Gastrocnemius medialis (tissue), 4 donors: Measurements from ENCODE around the gene LONP2. TPM values are rescaled to one million over a fixed set of nuclear protein-coding genes. Genes with fewer than 3 reads are reported as not detected.

ENCODE experiments used
- ATAC-seq, 2 donors: fragments of 150-250 bp; one replicate each; pipeline ENCODE4 v1.9.1; 2016
- DNase-seq, 2 donors: peaks; one replicate each; pipeline ENCODE4 v3.0.0-alpha.2; 2019
- H3K27ac ChIP-seq, 4 donors: fragments of 200-600 bp; sonication (generic); 1 replicate in 1 of 4; 2 replicates in 3 of 4; pipeline ENCODE4 v1.5.1; 2016 to 2018; ENCODE audit warnings: mild to moderate bottlenecking in 2 of 4, moderate library complexity in 1 of 4
- H3K27me3 ChIP-seq, 3 donors: fragments of 200-600 bp; sonication (generic) in 2 of 3; 1 replicate in 1 of 3; 2 replicates in 2 of 3; pipeline versions ENCODE4 v1.5.1 to v1.6.0; 2016 to 2019; ENCODE audit warnings: mild to moderate bottlenecking in 1 of 3, moderate library complexity in 1 of 3
- H3K36me3 ChIP-seq, 2 donors: fragments of 200-600 bp; sonication (generic) in 1 of 2; one replicate each; pipeline ENCODE4 v1.5.1; 2017 to 2018
- H3K4me1 ChIP-seq, 2 donors: fragments of 200-600 bp; sonication (generic) in 1 of 2; one replicate each; pipeline ENCODE4 v1.5.1; 2016 to 2017; ENCODE audit warnings: mild to moderate bottlenecking in 2 of 2
- H3K4me3 ChIP-seq, 4 donors: fragments of 200-600 bp; sonication (generic) in 3 of 4; 1 replicate in 1 of 4; 2 replicates in 3 of 4; pipeline ENCODE4 v1.5.1; 2016 to 2019; ENCODE audit warnings: mild to moderate bottlenecking in 2 of 4
- H3K9me3 ChIP-seq, 3 donors: fragments of 200-600 bp; sonication (generic) in 2 of 3; 1 replicate in 1 of 3; 2 replicates in 2 of 3; pipeline ENCODE4 v1.5.1; 2016 to 2019
- POLR2A ChIP-seq, 2 donors: fragments of 450-650 bp; IDR thresholded peaks; one replicate each; pipeline ENCODE4 v1.6.1; 2017; ENCODE audit warnings: antibody characterized with exemption in 2 of 2, mild to moderate bottlenecking in 2 of 2, moderate library complexity in 2 of 2
- in situ Hi-C, 4 donors: fragments of 200-750 bp; cut with MboI; loops; one replicate each; pipeline versions ENCODE4 v1.15.0 to v1.8.0; 2017; ENCODE audit warnings: low sequenced_read_pairs in 4 of 4
- intact Hi-C: fragments of 100-400 bp; cut with DNase I; formaldehyde crosslinking; loops from one replicate; pipeline ENCODE4 v1.15.1; 2023; ENCODE audit warnings: low total_unique reads
- total RNA-seq, 4 donors: library from RNA; depleted of rRNA; stranded (reverse); fragments of >200 nt; gene quantifications; one replicate each; pipeline versions ENCODE4 v1.1.0 to v1.2.3, GENCODE V29; 2016
- TF ChIP-seq, protein P1 (sequence below), 5 experiments: fragments of 450-650 bp in 3 of 5; fragments of 200-600 bp in 2 of 5; sonication (generic) in 2 of 5; IDR thresholded peaks in 4 of 5; conservative IDR thresholded peaks in 1 of 5; 1 replicate in 4 of 5; 2 replicates in 1 of 5; pipeline ENCODE4 v1.5.1; 2016 to 2019; ENCODE audit warnings: antibody characterized with exemption in 5 of 5, mild to moderate bottlenecking in 3 of 5, moderate library complexity in 3 of 5

The LONP2 gene
- total RNA-seq, 4 donors from 2014 or later: 33.8 to 45.2 (median 42.4) TPM

DNA sequence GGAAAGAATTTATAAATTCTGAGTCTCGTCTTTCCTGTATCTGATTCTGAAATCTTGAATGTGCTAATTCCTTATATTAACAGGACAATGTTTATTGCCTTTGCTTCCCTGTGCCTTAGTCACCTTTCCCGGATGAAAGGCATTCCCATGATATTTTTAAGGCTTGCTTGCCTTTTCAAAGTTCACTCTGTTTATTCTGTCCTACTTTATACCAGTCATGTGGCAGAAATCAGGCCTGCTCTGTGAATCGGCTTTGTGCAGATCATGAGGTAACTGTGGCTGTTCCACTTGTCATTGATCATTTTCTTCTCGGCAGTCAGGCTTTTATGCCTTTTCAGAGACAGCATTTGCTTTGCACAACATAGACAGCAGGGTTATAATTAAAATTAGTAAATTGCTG lies 32.0 kb downstream of the LONP2 start:
- H3K4me3 ChIP-seq: no peak overlapping the region
- H3K27ac ChIP-seq: no peak overlapping the region
- peaks cover 19 to 22% of the 10 kb centered on the region in 2 donors for H3K4me1 ChIP-seq
- no peaks in the 10 kb centered on the region for H3K9me3 ChIP-seq
- intact Hi-C loops (no loop called here), in situ Hi-C loops (no loop called here)
- peaks cover 0 to 19% of the 10 kb centered on the region in 2 donors for H3K36me3 ChIP-seq
- no peak for ATAC-seq
- H3K27me3 ChIP-seq: no peaks in the 10 kb centered on the region
- no peak for TF ChIP-seq POLR2A (IDR thresholded peaks at IDR 0.05)
- TF ChIP-seq, protein P1, sequence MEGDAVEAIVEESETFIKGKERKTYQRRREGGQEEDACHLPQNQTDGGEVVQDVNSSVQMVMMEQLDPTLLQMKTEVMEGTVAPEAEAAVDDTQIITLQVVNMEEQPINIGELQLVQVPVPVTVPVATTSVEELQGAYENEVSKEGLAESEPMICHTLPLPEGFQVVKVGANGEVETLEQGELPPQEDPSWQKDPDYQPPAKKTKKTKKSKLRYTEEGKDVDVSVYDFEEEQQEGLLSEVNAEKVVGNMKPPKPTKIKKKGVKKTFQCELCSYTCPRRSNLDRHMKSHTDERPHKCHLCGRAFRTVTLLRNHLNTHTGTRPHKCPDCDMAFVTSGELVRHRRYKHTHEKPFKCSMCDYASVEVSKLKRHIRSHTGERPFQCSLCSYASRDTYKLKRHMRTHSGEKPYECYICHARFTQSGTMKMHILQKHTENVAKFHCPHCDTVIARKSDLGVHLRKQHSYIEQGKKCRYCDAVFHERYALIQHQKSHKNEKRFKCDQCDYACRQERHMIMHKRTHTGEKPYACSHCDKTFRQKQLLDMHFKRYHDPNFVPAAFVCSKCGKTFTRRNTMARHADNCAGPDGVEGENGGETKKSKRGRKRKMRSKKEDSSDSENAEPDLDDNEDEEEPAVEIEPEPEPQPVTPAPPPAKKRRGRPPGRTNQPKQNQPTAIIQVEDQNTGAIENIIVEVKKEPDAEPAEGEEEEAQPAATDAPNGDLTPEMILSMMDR (IDR thresholded peaks at IDR 0.05 in 4 of 5, conservative IDR thresholded peaks at IDR 0.05 in 1 of 5): no peak
- DNase-seq: no peak

DNA sequence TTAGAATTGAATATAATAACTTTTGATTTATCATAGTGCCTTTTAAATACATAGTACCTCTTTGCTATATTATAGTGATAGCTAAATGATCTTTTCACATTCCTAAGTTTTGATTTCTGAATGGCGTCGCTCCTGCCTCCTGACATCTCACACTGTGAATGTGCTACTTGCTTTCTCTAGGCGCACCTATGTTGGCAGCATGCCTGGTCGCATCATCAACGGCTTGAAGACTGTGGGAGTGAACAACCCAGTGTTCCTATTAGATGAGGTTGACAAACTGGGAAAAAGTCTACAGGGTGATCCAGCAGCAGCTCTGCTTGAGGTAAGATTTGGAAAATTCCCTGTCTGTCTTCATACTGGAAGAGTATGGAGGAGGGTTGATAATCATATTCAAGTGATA lies 33.1 kb downstream of the LONP2 start:
- TF ChIP-seq, protein P1 (IDR thresholded peaks at IDR 0.05 in 4 of 5, conservative IDR thresholded peaks at IDR 0.05 in 1 of 5): no peak
- TF ChIP-seq POLR2A (IDR thresholded peaks at IDR 0.05): no peak

DNA sequence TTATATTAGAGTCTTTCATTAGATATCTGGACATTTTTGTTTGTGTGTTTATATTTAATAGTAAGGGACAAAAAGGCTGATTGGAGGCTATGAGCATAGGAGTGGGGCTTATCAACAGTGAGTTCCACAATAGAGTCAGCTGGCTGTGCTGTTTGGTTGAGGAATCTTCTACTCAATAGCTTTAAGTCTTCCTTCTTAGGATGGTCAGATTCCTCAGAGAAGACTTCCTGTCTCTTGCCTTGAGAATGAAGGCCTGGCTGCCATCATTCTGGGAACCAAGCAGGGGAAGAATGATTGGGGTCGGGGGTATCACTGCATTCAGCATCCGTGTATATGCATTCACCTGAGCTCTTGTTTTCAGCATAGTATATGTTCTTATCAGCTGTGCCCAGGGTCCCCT lies 35.1 kb downstream of the LONP2 start:
- in situ Hi-C loops (no loop called here), intact Hi-C loops (no loop called here)
- Histone ChIP-seq H3K9me3 (no peaks in the 10 kb centered on the region), H3K4me1 (peaks cover 10 to 27% of the 10 kb centered on the region in 2 donors), H3K27me3 (no peaks in the 10 kb centered on the region), H3K4me3 (no peak overlapping the region), H3K36me3 (peaks cover 0 to 11% of the 10 kb centered on the region in 2 donors), H3K27ac (peak overlapping the region in 3 of 4 donors; percentile 7 to 50 (median 45))
- TF ChIP-seq, protein P1 (IDR thresholded peaks at IDR 0.05 in 4 of 5, conservative IDR thresholded peaks at IDR 0.05 in 1 of 5): no peak
- no peak for TF ChIP-seq POLR2A (IDR thresholded peaks at IDR 0.05)
- ATAC-seq (no peak), DNase-seq (no peak)

More for the DNA sequence above, 33.1 kb downstream of the LONP2 start:
- intact Hi-C loops: no loop called here
- no peak overlapping the region for H3K27ac ChIP-seq
- in situ Hi-C loops: no loop called here
- DNase-seq: no peak
- no peaks in the 10 kb centered on the region for H3K27me3 ChIP-seq
- peaks cover 0 to 11% of the 10 kb centered on the region in 2 donors for H3K36me3 ChIP-seq
- peaks cover 14 to 19% of the 10 kb centered on the region in 2 donors for H3K4me1 ChIP-seq
- H3K4me3 ChIP-seq: no peak overlapping the region
- ATAC-seq: no peak
- H3K9me3 ChIP-seq: no peaks in the 10 kb centered on the region

DNA sequence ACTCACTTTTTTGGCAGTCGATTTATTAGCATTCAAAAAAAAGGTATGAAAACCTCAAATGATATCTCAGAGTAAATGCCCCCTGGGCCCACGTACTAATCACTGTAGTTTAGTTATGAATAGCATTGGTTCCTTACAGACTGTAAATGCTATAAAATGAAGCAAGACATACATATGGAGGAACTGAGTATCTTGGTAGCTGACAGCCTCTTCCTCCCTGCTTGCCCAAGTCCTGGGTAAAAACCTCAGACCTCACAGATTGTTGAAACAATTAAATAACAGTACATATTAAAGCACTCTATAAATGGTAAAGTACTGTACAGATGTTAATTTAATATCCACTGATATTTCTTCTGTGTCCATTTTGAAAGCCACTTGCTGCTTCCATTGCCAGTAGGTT lies 36.4 kb downstream of the LONP2 start:
- TF ChIP-seq, protein P1 (IDR thresholded peaks at IDR 0.05 in 4 of 5, conservative IDR thresholded peaks at IDR 0.05 in 1 of 5): no peak
- TF ChIP-seq POLR2A (IDR thresholded peaks at IDR 0.05): no peak
- DNase-seq (no peak), ATAC-seq (no peak)
- H3K27ac ChIP-seq: peak overlapping the region in 2 of 4 donors; percentile 6 to 45
- intact Hi-C loops: no loop called here
- H3K27me3 ChIP-seq: no peaks in the 10 kb centered on the region
- in situ Hi-C loops: no loop called here
- no peaks in the 10 kb centered on the region for H3K9me3 ChIP-seq
- H3K4me3 ChIP-seq: no peak overlapping the region
- peaks cover 10 to 27% of the 10 kb centered on the region in 2 donors for H3K4me1 ChIP-seq
- H3K36me3 ChIP-seq: peaks cover 0 to 11% of the 10 kb centered on the region in 2 donors
